ENCODE measurements around the gene PREX1. TPM values are rescaled to one million over a fixed set of nuclear protein-coding genes. Genes with fewer than 3 reads are reported as not detected.
"Not testable (repeated sequence)": the region's sequence is repeated elsewhere in the genome, so short reads cannot be mapped to it uniquely, and the experiment has no call there.

Gene PREX1
- total RNA-seq, 4 donors from 2014 or later: 9.9 to 150 (median 18.4) TPM

GRCh38 chr20:48815537-48815936 lies 12.3 kb downstream of the PREX1 start:
- DNase-seq: no peak
- Histone ChIP-seq H3K4me1 (peaks cover 0 to 35% (median 20%) of the 10 kb centered on the region in 4 donors), H3K27ac (peak overlapping the region in 1 of 4 donors; percentile 92), H3K4me3 (no peak overlapping the region), H3K9me3 (no peaks in the 10 kb centered on the region), H3K27me3 (no peaks in the 10 kb centered on the region), H3K36me3 (no peaks in the 10 kb centered on the region)
- TF ChIP-seq, protein P1, sequence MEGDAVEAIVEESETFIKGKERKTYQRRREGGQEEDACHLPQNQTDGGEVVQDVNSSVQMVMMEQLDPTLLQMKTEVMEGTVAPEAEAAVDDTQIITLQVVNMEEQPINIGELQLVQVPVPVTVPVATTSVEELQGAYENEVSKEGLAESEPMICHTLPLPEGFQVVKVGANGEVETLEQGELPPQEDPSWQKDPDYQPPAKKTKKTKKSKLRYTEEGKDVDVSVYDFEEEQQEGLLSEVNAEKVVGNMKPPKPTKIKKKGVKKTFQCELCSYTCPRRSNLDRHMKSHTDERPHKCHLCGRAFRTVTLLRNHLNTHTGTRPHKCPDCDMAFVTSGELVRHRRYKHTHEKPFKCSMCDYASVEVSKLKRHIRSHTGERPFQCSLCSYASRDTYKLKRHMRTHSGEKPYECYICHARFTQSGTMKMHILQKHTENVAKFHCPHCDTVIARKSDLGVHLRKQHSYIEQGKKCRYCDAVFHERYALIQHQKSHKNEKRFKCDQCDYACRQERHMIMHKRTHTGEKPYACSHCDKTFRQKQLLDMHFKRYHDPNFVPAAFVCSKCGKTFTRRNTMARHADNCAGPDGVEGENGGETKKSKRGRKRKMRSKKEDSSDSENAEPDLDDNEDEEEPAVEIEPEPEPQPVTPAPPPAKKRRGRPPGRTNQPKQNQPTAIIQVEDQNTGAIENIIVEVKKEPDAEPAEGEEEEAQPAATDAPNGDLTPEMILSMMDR (IDR thresholded peaks at IDR 0.05): no peak
- no peak for TF ChIP-seq POLR2A (IDR thresholded peaks at IDR 0.05)

DNA sequence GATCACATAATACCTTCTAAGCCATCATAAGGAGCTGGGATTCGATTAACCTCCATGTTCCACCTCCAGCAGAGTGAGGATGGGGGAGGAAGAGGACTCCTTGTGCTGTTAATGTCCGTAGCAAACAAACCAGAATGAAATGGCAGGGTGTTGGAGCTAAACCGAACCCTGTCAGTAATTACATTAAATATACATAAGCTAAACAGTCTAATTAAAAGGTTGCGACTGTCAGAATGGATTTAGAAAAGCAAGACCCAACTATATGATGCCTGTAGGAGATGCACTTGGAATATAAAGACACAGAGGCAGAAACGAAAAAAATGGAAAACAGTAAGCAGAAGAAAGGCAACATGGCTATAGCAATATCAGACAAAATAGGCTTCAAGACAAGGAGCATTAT lies 13.2 kb downstream of the PREX1 start:
- H3K27me3 ChIP-seq: no peaks in the 10 kb centered on the region
- H3K27ac ChIP-seq: no peak overlapping the region
- no peaks in the 10 kb centered on the region for H3K36me3 ChIP-seq
- TF ChIP-seq, protein P1 (IDR thresholded peaks at IDR 0.05): no peak
- no peak for TF ChIP-seq POLR2A (IDR thresholded peaks at IDR 0.05)
- no peak for DNase-seq
- H3K9me3 ChIP-seq: no peaks in the 10 kb centered on the region
- H3K4me1 ChIP-seq: peaks cover 0 to 30% (median 12%) of the 10 kb centered on the region in 4 donors
- no peak overlapping the region for H3K4me3 ChIP-seq

DNA sequence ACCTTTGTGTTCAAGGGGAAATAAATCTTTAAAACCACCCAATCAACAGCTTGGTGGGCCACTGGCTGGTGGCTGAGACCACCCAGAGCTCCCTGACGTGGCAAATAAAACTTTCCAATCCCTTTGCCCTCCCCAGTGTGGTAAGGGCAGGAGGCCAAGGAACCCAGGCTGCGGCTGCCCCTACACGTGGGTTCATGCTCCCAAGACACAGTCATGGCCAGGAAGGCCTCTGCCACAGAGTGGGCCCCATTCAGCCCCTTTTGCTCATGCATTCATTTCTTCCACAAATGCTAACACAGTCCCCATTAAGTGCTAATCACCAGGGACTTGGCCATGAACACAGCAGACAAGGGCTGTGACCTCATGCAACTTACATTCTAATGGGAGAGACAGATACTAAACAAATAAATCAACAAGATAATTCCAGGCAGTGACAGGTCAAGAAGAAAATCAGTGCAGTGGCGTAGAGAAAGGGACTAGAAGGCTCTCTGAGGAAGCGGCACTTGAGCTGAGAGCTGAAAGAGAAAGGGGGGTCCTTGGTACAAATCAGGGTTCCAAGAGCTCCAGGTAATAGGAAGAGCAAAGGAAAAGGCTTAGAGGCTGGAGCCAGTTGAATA lies 13.8 kb downstream of the PREX1 start:
- no peaks in the 10 kb centered on the region for H3K36me3 ChIP-seq
- H3K4me1 ChIP-seq: peaks cover 0 to 28% (median 11%) of the 10 kb centered on the region in 4 donors
- H3K4me3 ChIP-seq: no peak overlapping the region
- no peak for TF ChIP-seq POLR2A (IDR thresholded peaks at IDR 0.05)
- no peaks in the 10 kb centered on the region for H3K9me3 ChIP-seq
- no peaks in the 10 kb centered on the region for H3K27me3 ChIP-seq
- no peak for DNase-seq
- no peak overlapping the region for H3K27ac ChIP-seq

- H3K4me1 ChIP-seq: peaks cover 0 to 21% (median 8%) of the 10 kb centered on the region in 4 donors
- no peaks in the 10 kb centered on the region for H3K27me3 ChIP-seq
- H3K9me3 ChIP-seq: no peaks in the 10 kb centered on the region
- no peak overlapping the region for H3K4me3 ChIP-seq
- no peak for DNase-seq
- no peaks in the 10 kb centered on the region for H3K36me3 ChIP-seq
- TF ChIP-seq, protein P1 (IDR thresholded peaks at IDR 0.05): no peak
- TF ChIP-seq POLR2A (IDR thresholded peaks at IDR 0.05): no peak
- H3K27ac ChIP-seq: no peak overlapping the region
Observed at GRCh38 chr20:48813446-48813747, 14.4 kb downstream of the PREX1 start.

- H3K36me3 ChIP-seq: no peaks in the 10 kb centered on the region
- H3K4me3 ChIP-seq: no peak overlapping the region
- no peaks in the 10 kb centered on the region for H3K9me3 ChIP-seq
- peak in 1 of 3 donors; percentile 29 for DNase-seq
- TF ChIP-seq, protein P1 (IDR thresholded peaks at IDR 0.05): no peak
- no peak for TF ChIP-seq POLR2A (IDR thresholded peaks at IDR 0.05)
- H3K27ac ChIP-seq: peak overlapping the region in 1 of 4 donors; percentile 28
- H3K27me3 ChIP-seq: no peaks in the 10 kb centered on the region
- H3K4me1 ChIP-seq: peaks cover 0 to 16% (median 4%) of the 10 kb centered on the region in 4 donors
Observed at GRCh38 chr20:48812600-48813445, 15.0 kb downstream of the PREX1 start.

- H3K4me1 ChIP-seq, H3K36me3 ChIP-seq, H3K27ac ChIP-seq, DNase-seq, H3K4me3 ChIP-seq, H3K9me3 ChIP-seq, H3K27me3 ChIP-seq: not testable (repeated sequence)
Observed at GRCh38 chr20:48812114-48812513, 15.7 kb downstream of the PREX1 start.
